Cardiac ventricle fibroblast (primary cell): Measurements from ENCODE around the gene SIGLEC7. TPM values are rescaled to one million over a fixed set of nuclear protein-coding genes. Genes with fewer than 3 reads are reported as not detected.

Experiments used
- total RNA-seq: library from RNA; depleted of rRNA; stranded (reverse); fragments of >200 nt; gene quantifications from 2 replicates; pipeline ENCODE4 v1.2.3, GENCODE V29; 2015

SIGLEC7 gene
- total RNA-seq, result not detected in 2 replicates

GRCh38 chr19:51142119-51142518 lies at the start of gene SIGLEC7:
Gene SIGLEC7, plus strand, starts transcription at chr19:51142301. Its CDS starts 69 bp downstream, at chr19:51142370.

DNA sequence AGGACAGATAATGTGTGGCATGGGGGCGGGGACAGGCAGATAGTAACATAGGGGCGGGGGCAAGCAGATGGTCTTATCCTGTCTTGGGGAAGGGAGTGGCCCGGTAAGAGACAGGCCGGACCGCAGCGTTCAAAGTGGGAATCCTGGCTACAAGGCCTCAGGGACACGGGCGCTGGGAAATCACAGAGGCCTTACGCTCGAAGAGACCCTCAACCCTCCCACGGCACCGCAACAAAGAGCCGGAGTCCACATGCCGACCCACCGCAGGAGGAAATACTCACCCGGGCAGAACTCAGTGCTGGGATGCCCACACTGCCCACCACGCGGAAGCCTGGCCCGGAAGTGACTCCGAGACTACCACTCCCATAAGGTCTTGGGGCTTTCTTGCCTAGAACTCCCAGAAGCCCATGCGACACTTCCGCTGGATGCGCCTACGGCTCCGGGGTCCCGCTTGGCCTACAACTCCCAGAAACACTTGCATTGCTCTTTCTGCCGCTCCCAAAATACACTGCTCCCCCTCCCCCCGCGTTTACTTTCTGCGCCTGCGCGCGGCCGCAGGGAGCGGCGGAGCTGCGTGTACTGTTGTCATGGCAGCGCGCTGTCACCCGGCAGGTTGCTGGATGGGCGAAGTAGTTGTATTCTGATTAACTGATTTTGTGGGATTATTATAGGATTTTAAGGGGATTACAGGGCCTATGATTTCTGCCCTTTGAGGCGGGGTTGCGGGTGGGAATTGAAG lies 33.9 kb upstream of the SIGLEC7 start, which contains the start of gene CTU1:
Gene CTU1, minus strand, starts transcription at position 344 of the 739 bp plus-strand sequence. CDS start 3,840 bp downstream, outside the sequence.

GRCh38 chr19:51124729-51125128 lies 17.4 kb upstream of the SIGLEC7 start, which contains the start of gene SIGLEC9:
Gene SIGLEC9, plus strand, starts transcription at chr19:51124906. Its CDS starts 69 bp downstream, at chr19:51124975.

Other genes with a start within 250 kb of the SIGLEC7 start
- not detected in 2 replicates for gene KLK4, start 230.9 kb upstream of the SIGLEC7 start, total RNA-seq
- not detected in 2 replicates for gene KLK5, start 189.3 kb upstream of the SIGLEC7 start, total RNA-seq
- gene KLK6, start 172.7 kb upstream of the SIGLEC7 start, total RNA-seq, result not detected in 2 replicates
- not detected in 2 replicates for gene KLK7, start 158.4 kb upstream of the SIGLEC7 start, total RNA-seq
- gene KLK8, start 140.7 kb upstream of the SIGLEC7 start, total RNA-seq, result not detected in 2 replicates
- gene KLK10, start 122.6 kb upstream of the SIGLEC7 start, total RNA-seq, result 1.8 TPM in 1 of 2 replicates, not detected in the other
- gene KLK11, start 115.7 kb upstream of the SIGLEC7 start, total RNA-seq, result not detected in 2 replicates
- gene KLK12, start 107.3 kb upstream of the SIGLEC7 start, total RNA-seq, result not detected in 2 replicates
- gene KLK13, start 77.2 kb upstream of the SIGLEC7 start, total RNA-seq, result 0.19 TPM in 1 of 2 replicates, not detected in the other
- not detected in 2 replicates for gene KLK14, start 59.4 kb upstream of the SIGLEC7 start, total RNA-seq
- gene CTU1, start 33.9 kb upstream of the SIGLEC7 start, total RNA-seq, result 14.0 and 18.0 TPM in 2 replicates
- not detected in 2 replicates for gene SIGLEC9, start 17.4 kb upstream of the SIGLEC7 start, total RNA-seq
- gene CD33, start 82.8 kb downstream of the SIGLEC7 start, total RNA-seq, result not detected in 2 replicates
- gene SIGLECL1, start 108.8 kb downstream of the SIGLEC7 start, total RNA-seq, result not detected in 2 replicates
- gene IGLON5, start 169.3 kb downstream of the SIGLEC7 start, total RNA-seq, result 0.44 and 0.62 TPM in 2 replicates
- 0.31 and 0.98 TPM in 2 replicates for gene VSIG10L, start 199.8 kb downstream of the SIGLEC7 start, total RNA-seq
- 183 and 207 TPM in 2 replicates for gene ETFB, start 224.1 kb downstream of the SIGLEC7 start, total RNA-seq
- gene CLDND2, start 226.7 kb downstream of the SIGLEC7 start, total RNA-seq, result not detected in 2 replicates
- not detected in 2 replicates for gene NKG7, start 230.4 kb downstream of the SIGLEC7 start, total RNA-seq
- gene LIM2, start 245.7 kb downstream of the SIGLEC7 start, total RNA-seq, result not detected in 2 replicates
- 0.20 TPM in 1 of 2 replicates, not detected in the other for gene C19orf84, start 248.3 kb downstream of the SIGLEC7 start, total RNA-seq